A549 (cell line): ENCODE measurements around the gene KCNK15. TPM values are rescaled to one million over a fixed set of nuclear protein-coding genes. Genes with fewer than 3 reads are reported as not detected.

Experiments
- ATAC-seq, 2 experiments: fragments of 200-7000 bp in 1 of 2; fragments of >200 bp in 1 of 2; cut with Nextera tagmentation in 1 of 2; cut with Tn5 transposase in 1 of 2; 3 replicates each; pipeline versions ENCODE4 v1.8.0 to v1.9.1; 2018 to 2020; ENCODE audit warnings: mild to moderate bottlenecking in 1 of 2, moderate library complexity in 1 of 2
- CTCF ChIA-PET: fragments of 300-600 bp; sonication (Branson Sonifier 250); formaldehyde crosslinking; extraction: SDS; loops from one replicate; lab custom pipeline; 2021; ENCODE audit warnings: antibody characterized with exemption, inconsistent platforms; lab: Yijun Ruan, JAX
- POLR2A ChIA-PET: fragments of 350-600 bp; formaldehyde crosslinking; extraction: SDS; loops from one replicate; lab custom pipeline; 2021; ENCODE audit warnings: antibody characterized with exemption, inconsistent platforms; lab: Yijun Ruan, JAX
- DNase-seq, 2 experiments: peaks; one replicate each; pipeline versions ENCODE4 v3.0.0 to v3.0.0-alpha.2; 2011 to 2016; ENCODE audit warnings: low read depth in 1 of 2, low spot score in 1 of 2
- FAIRE-seq: peaks from 2 replicates; lab custom pipeline; 2011; peaks lifted over from hg19 to GRCh38; lab: Jason Lieb, UNC
- H3K27ac ChIP-seq, 2 experiments: fragments of >200 bp; sonication (Bioruptor Twin); formaldehyde crosslinking; 3 replicates each; pipeline ENCODE4 v1.5.1; 2016 to 2017
- H3K4me1 ChIP-seq: fragments of >200 bp; sonication (Bioruptor Twin); formaldehyde crosslinking; 3 replicates; pipeline ENCODE4 v1.6.1; 2016
- H3K4me2 ChIP-seq: fragments of >200 bp; sonication (Bioruptor Twin); formaldehyde crosslinking; 3 replicates; pipeline ENCODE4 v1.6.1; 2016
- H3K4me3 ChIP-seq: fragments of >200 bp; sonication (Bioruptor Twin); formaldehyde crosslinking; 3 replicates; pipeline ENCODE4 v1.5.1; 2016
- H3K9me3 ChIP-seq: fragments of >200 bp; sonication (Bioruptor Twin); formaldehyde crosslinking; 3 replicates; pipeline ENCODE4 v1.6.1; 2016
- CHD4 ChIP-seq: fragments of 200-600 bp; sonication (generic); IDR thresholded peaks from 2 replicates; pipeline ENCODE4 v1.6.1; 2016; ENCODE audit warnings: antibody characterized with exemption, mild to moderate bottlenecking, borderline replicate concordance
- EHF ChIP-seq: fragments of 250-450 bp; sonication (Bioruptor Pico); IDR thresholded peaks from 2 replicates; pipeline ENCODE4 v1.5.0; 2020; ENCODE audit warnings: mild to moderate bottlenecking
- EHMT2 ChIP-seq: fragments of 200-600 bp; sonication (generic); IDR thresholded peaks from 2 replicates; pipeline ENCODE4 v1.6.1; 2016; ENCODE audit warnings: antibody characterized with exemption, low read depth, mild to moderate bottlenecking, moderate library complexity
- FOXS1 ChIP-seq: fragments of 250-450 bp; sonication (Bioruptor Pico); IDR thresholded peaks from 2 replicates; pipeline ENCODE4 v1.5.0; 2020; ENCODE audit warnings: mild to moderate bottlenecking, moderate library complexity
- HDAC2 ChIP-seq: fragments of 200-600 bp; sonication (generic); IDR thresholded peaks from 2 replicates; pipeline ENCODE4 v1.6.1; 2016
- HMGXB4 ChIP-seq: fragments of 250-450 bp; sonication (Bioruptor Pico); IDR thresholded peaks from 2 replicates; pipeline ENCODE4 v1.5.0; 2021; ENCODE audit warnings: mild to moderate bottlenecking, moderate library complexity, borderline replicate concordance
- KDM5A ChIP-seq: fragments of 200-600 bp; sonication (generic); IDR thresholded peaks from 2 replicates; pipeline ENCODE4 v1.6.1; 2016; ENCODE audit warnings: antibody characterized with exemption, mild to moderate bottlenecking
- MAFK ChIP-seq: fragments of 450-650 bp; IDR thresholded peaks from 2 replicates; pipeline ENCODE4 v1.6.1; 2014; ENCODE audit not compliant: partially characterized antibody
- MAX ChIP-seq: IDR thresholded peaks from 2 replicates; pipeline ENCODE4 v1.6.1; 2012
- MYC ChIP-seq: IDR thresholded peaks from 2 replicates; pipeline ENCODE4 v1.6.1; 2012; ENCODE audit warnings: mild to moderate bottlenecking, inconsistent platforms, low read length, improper control_type of control experiment, borderline replicate concordance
- NPAS2 ChIP-seq: fragments of 250-450 bp; sonication (Bioruptor Pico); IDR thresholded peaks from 2 replicates; pipeline ENCODE4 v1.8.0; 2022; ENCODE audit warnings: mild to moderate bottlenecking, moderate library complexity, borderline replicate concordance
- POLR2A ChIP-seq: IDR thresholded peaks from 2 replicates; pipeline ENCODE4 v1.6.1; 2012; ENCODE audit warnings: mild to moderate bottlenecking, low read length
- POLR2AphosphoS2 ChIP-seq: conservative IDR thresholded peaks from 2 replicates; pipeline ENCODE4 v1.6.1; 2012; ENCODE audit warnings: low read length, improper control_type of control experiment, inconsistent platforms
- RCOR1 ChIP-seq: fragments of 150-350 bp; IDR thresholded peaks from 2 replicates; pipeline ENCODE4 v1.6.1; 2014; ENCODE audit warnings: antibody characterized with exemption, low read length, low read depth
- SMC3 ChIP-seq: fragments of >200 bp; sonication (Bioruptor Twin); formaldehyde crosslinking; IDR thresholded peaks from 3 replicates; pipeline ENCODE4 v1.6.1; 2018; ENCODE audit warnings: inconsistent platforms
- TFCP2L1 ChIP-seq: fragments of 250-450 bp; sonication (Bioruptor Pico); IDR thresholded peaks from 2 replicates; pipeline ENCODE4 v1.5.0; 2021; ENCODE audit warnings: mild to moderate bottlenecking
- ZNF302 ChIP-seq: fragments of 250-450 bp; sonication (Bioruptor Pico); IDR thresholded peaks from 2 replicates; pipeline ENCODE4 v1.9.0; 2021; ENCODE audit warnings: inconsistent platforms, mild to moderate bottlenecking, moderate library complexity
- ZSCAN20 ChIP-seq: fragments of 250-450 bp; sonication (Bioruptor Pico); IDR thresholded peaks from 2 replicates; pipeline ENCODE4 v1.8.0; 2022; ENCODE audit warnings: mild to moderate bottlenecking, moderate library complexity
- WGBS: methylation state at CpG from one replicate; pipeline ENCODE4 v1.1.6; 2017; ENCODE audit errors: missing lambda C conversion rate; 5-methylcytosine and 5-hydroxymethylcytosine counted together
- polyA plus RNA-seq, 4 experiments: library from polyadenylated mRNA; depleted of rRNA in 3 of 4; stranded (reverse); fragments of >200 nt; fragmentation: RNase III in 1 of 4; extraction: RNeasy Plus Mini Kit Qiagen cat#74134 plus additional on column Dnase treatment in 1 of 4; gene quantifications; 2 replicates in 3 of 4; 3 replicates in 1 of 4; pipeline ENCODE4 v1.2.3, GENCODE V29; 2011 to 2017
- TF ChIP-seq, protein P1 (sequence below): fragments of >200 bp; sonication (Bioruptor Twin); formaldehyde crosslinking; IDR thresholded peaks from 3 replicates; pipeline ENCODE4 v1.5.1; 2016
- TF ChIP-seq, protein P2 (sequence below): fragments of 200-600 bp; sonication (generic); IDR thresholded peaks from 2 replicates; pipeline ENCODE4 v1.6.1; 2016; ENCODE audit warnings: antibody characterized with exemption, mild to moderate bottlenecking, moderate library complexity

Gene KCNK15
- polyA plus RNA-seq, 2 of the 4 experiments (the other 2 are of a cell fraction) = 0.43 to 0.49 TPM

- no peak for DNase-seq
- Histone ChIP-seq H3K9me3 (no peaks in the 10 kb centered on the region), H3K4me1 (no peaks in the 10 kb centered on the region), H3K4me2 (no peak overlapping the region), H3K4me3 (no peak overlapping the region), H3K27ac (no peak overlapping the region)
- TF ChIP-seq TFCP2L1 (CRISPR knock-in tag) = no peak
- TF ChIP-seq NPAS2 (CRISPR knock-in tag) = no peak
- TF ChIP-seq CHD4 = no peak
- TF ChIP-seq MYC = no peak
- no peak for TF ChIP-seq EHF (CRISPR knock-in tag)
- no peak for TF ChIP-seq HDAC2
- no peak for TF ChIP-seq SMC3
- TF ChIP-seq MAFK = no peak
- TF ChIP-seq ZSCAN20 (CRISPR knock-in tag) = no peak
- no peak for TF ChIP-seq POLR2AphosphoS2
- no peak for TF ChIP-seq HMGXB4 (CRISPR knock-in tag)
- TF ChIP-seq, protein P1, sequence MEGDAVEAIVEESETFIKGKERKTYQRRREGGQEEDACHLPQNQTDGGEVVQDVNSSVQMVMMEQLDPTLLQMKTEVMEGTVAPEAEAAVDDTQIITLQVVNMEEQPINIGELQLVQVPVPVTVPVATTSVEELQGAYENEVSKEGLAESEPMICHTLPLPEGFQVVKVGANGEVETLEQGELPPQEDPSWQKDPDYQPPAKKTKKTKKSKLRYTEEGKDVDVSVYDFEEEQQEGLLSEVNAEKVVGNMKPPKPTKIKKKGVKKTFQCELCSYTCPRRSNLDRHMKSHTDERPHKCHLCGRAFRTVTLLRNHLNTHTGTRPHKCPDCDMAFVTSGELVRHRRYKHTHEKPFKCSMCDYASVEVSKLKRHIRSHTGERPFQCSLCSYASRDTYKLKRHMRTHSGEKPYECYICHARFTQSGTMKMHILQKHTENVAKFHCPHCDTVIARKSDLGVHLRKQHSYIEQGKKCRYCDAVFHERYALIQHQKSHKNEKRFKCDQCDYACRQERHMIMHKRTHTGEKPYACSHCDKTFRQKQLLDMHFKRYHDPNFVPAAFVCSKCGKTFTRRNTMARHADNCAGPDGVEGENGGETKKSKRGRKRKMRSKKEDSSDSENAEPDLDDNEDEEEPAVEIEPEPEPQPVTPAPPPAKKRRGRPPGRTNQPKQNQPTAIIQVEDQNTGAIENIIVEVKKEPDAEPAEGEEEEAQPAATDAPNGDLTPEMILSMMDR = no peak
- TF ChIP-seq, protein P2, sequence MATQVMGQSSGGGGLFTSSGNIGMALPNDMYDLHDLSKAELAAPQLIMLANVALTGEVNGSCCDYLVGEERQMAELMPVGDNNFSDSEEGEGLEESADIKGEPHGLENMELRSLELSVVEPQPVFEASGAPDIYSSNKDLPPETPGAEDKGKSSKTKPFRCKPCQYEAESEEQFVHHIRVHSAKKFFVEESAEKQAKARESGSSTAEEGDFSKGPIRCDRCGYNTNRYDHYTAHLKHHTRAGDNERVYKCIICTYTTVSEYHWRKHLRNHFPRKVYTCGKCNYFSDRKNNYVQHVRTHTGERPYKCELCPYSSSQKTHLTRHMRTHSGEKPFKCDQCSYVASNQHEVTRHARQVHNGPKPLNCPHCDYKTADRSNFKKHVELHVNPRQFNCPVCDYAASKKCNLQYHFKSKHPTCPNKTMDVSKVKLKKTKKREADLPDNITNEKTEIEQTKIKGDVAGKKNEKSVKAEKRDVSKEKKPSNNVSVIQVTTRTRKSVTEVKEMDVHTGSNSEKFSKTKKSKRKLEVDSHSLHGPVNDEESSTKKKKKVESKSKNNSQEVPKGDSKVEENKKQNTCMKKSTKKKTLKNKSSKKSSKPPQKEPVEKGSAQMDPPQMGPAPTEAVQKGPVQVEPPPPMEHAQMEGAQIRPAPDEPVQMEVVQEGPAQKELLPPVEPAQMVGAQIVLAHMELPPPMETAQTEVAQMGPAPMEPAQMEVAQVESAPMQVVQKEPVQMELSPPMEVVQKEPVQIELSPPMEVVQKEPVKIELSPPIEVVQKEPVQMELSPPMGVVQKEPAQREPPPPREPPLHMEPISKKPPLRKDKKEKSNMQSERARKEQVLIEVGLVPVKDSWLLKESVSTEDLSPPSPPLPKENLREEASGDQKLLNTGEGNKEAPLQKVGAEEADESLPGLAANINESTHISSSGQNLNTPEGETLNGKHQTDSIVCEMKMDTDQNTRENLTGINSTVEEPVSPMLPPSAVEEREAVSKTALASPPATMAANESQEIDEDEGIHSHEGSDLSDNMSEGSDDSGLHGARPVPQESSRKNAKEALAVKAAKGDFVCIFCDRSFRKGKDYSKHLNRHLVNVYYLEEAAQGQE = no peak
- TF ChIP-seq FOXS1 (CRISPR knock-in tag) = no peak
- TF ChIP-seq POLR2A = no peak
- TF ChIP-seq MAX = no peak
- TF ChIP-seq KDM5A = no peak
- TF ChIP-seq EHMT2 = no peak
- no peak for TF ChIP-seq RCOR1
- TF ChIP-seq ZNF302 (CRISPR knock-in tag) = no peak
- 25% methylated on average over 7 of the region's 7 CpGs for WGBS
- ChIA-PET CTCF (interaction anchor here (0.6 to 2.3 kb wide), 6 partner anchors 15 to 1182 kb away, joined by 3 to 7 read pairs (median 4); no protein-coding TSS in a partner anchor), POLR2A (no interaction called here)
- ATAC-seq = no peak
- no peak for FAIRE-seq
Measured at GRCh38 chr20:44787299-44787698, 41.6 kb downstream of the KCNK15 start.
